T-helper 22 cell (primary cell): ENCODE results near the gene BLOC1S5.
"Not testable (repeated sequence)": the region's sequence is repeated elsewhere in the genome, so short reads cannot be mapped to it uniquely, and the experiment has no call there.

Experiments used
- DNase-seq: peaks from one replicate; pipeline ENCODE4 v3.0.0-alpha.2; 2020; ENCODE audit warnings: low read depth

The BLOC1S5 gene

GRCh38 chr6:8080362-8081151 lies 16.4 kb upstream of the BLOC1S5 start:
- no peak for DNase-seq

DNA sequence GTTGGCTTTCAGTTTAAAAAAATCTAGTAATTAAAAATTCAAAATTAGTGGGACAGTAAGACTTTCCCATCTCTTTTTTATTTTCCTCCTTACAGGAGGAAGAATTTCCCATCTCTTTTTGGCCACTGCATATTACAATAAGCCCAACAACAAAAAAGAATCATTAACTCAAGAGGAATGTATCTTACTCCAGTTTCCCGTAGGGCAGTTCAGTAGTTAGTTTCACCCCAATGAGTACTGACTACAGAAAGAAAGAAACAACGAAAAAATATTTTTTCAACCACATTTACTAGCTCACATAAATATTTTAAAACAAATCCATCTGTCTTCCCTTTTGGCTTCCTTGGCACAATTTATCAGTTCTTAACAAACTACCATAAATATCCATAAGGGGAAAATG lies 14.9 kb upstream of the BLOC1S5 start:
- no peak for DNase-seq

- no peak for DNase-seq
Measured at GRCh38 chr6:8077991-8078390, 13.8 kb upstream of the BLOC1S5 start.

GRCh38 chr6:8075704-8076103 lies 11.5 kb upstream of the BLOC1S5 start:
- DNase-seq: no peak

- DNase-seq: no peak
Measured at GRCh38 chr6:8075185-8075584, 11.0 kb upstream of the BLOC1S5 start.

DNA sequence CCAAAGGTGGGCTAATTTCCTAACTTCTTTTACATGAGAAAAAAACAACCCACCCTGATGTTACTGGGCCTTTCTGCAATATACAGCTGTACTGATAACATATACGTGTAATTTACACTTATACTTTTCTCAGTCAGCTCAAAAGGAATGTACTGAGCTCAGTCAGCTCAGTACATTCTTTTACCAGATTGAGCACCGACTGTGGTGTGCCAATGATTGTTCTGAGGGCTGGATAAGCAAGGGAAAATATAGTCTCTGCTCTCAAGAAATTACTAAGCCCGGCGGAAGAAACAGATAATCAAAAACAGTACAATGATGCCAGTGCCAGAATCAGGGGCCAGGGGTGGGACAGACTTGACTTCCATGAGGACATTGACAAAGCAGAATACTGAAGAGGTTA lies 10.0 kb upstream of the BLOC1S5 start:
- no peak for DNase-seq

DNA sequence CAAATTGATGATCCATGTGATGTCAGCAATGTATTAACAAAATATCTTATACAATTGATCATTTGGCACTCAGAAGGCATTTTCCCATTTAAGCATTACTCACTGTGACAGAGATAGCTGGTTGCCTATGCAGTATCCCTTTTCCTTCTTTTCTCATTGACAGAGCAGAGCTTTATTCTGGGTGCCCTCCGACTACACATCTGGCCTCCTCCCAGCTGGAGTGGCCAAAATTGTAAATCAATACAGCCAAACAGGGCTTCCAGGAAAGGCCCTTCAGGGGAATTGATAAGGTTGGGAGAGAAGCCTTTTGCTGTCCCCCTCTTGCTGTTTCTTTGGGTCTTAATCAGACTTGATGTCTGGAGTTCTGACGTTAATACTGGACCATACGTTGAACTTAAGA lies 9.6 kb upstream of the BLOC1S5 start:
- no peak for DNase-seq

GRCh38 chr6:8070718-8071117 lies 6.5 kb upstream of the BLOC1S5 start:
- no peak for DNase-seq

DNA sequence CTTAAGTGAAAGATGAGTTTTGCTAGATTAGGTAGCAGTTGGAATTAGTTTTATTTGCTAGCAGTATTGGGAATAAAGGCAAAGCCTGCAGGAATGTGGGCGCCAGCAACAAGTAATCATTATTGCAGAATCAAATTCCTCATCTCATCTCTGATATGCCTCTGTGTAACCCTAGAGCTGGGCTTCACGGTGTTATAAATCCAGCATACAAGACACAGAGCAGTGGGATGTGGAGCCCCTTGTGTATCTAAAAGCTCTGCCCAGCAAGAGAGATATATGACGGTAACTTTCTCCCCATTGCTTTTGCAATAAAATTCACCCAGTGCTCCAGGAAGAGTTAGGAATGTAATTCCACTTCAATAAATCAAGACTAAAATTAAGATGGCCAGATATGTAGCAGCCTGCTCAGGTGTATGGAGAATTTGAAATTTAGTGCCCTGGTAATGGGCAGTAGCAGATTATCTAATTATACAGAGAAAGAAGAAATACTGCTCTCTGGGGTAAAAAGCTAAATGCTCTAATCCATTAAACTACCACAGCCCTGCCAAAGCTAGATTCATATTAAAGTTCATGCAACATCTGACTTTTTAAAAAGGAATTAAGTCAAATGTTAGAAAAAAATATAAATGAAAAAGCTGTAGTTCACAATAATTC lies 5.6 kb upstream of the BLOC1S5 start:
- DNase-seq: no peak

- DNase-seq: no peak
Measured at GRCh38 chr6:8069151-8069550, 5.0 kb upstream of the BLOC1S5 start.

- no peak for DNase-seq
Measured at GRCh38 chr6:8066108-8066507, 1.9 kb upstream of the BLOC1S5 start.

- no peak for DNase-seq
Measured at GRCh38 chr6:8065519-8065911, 1.3 kb upstream of the BLOC1S5 start.

DNA sequence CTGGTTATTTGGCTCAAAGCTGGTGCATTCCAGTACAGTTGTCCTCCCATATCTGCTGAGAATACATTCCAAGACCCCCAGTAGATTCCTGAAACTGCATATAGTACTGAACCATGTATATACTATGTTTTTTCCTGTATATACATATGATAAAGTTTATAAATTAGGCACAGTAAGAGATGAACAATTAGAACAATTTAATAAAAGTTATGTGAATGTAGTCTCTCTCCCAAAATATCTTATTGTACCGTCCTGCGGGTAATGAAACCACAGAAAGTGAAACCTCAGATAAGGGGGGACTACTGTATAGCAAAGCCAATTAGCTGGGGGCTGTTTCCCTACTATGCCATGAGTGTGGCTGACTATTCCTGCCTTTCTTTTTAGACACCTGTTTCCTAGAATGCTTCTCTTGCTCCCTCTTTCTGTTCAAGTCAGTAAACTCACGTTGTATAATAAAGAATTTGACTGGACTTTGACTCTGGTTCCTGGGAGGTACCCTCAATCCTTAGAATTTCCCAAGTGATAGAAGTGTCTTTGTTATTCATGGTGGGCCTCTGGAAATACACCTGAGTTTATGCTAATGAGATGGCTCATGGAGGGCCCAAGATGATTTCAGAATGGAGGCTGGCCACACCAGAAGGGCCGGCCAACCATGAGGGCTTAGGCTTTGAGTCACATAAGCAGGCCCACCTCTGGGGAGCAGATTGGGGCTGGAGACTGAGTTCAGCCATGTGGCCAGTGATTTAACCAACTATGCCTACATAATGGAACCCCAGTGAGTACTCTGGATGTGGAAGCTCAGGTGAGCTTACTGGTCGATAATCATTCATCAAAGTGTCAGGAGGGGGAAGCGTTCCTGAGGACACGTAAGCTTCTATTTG lies 689 bp upstream of the BLOC1S5 start:
- DNase-seq: no peak

DNA sequence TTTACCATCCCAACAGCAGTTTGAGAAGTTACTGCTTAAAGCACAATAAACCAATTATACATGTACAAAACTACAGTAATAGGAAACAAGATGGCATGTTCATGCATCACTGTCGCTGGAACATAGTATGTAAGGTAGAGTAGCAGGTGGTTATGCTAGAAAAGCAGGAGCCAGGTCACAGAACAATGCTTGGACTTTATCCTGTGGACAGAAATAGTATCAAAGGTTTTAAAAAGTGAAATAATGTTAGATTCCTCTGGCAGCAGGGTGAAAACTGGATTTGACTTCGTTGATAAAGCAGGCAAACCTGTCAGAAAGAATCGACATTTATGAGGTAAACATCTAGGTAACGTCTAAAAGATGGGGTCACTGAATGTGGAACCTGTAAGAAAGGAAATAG lies 2.5 kb downstream of the BLOC1S5 start:
- no peak for DNase-seq

DNA sequence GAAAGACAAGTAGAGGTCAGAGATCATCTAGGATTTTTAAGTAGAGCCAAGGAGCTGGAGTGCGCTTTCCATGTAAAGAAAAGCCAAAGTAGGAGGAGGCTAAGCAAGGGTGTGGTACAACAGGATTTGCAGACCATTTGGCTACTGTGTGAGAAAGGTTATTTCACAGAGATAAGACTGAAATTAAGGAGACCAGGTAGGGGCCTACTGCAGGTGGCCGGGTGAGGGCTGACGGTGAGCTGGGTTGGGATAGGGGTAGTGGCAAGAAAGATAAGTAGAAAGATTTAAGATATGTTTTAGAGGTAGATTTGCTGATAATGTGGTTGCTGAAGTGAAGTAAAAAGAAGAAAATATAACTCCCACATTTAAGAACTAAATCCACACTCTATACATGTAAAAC lies 3.8 kb downstream of the BLOC1S5 start:
- DNase-seq: no peak

- no peak for DNase-seq
Measured at GRCh38 chr6:8059129-8059528, 5.1 kb downstream of the BLOC1S5 start.

DNA sequence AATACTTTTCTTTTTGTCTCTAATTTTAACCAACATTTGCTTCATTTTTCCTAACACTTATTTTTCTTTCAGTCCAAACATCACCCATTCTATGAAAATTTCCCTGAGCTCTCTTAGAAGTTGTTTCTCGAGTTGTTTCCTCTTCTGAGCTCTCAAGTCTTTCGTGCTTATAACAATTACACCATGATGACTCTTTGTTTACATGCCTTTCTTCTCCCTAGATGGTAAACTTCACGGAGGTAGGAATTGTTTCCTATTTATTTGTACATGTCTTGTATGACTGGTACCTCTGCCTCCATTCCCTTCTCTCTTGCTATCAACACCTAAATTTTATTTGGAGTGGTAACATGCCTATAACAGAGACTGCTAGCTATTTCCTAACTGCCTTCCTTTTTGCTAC lies 6.4 kb downstream of the BLOC1S5 start:
- DNase-seq: no peak

GRCh38 chr6:8057263-8057662 lies 6.9 kb downstream of the BLOC1S5 start:
- DNase-seq: no peak

DNA sequence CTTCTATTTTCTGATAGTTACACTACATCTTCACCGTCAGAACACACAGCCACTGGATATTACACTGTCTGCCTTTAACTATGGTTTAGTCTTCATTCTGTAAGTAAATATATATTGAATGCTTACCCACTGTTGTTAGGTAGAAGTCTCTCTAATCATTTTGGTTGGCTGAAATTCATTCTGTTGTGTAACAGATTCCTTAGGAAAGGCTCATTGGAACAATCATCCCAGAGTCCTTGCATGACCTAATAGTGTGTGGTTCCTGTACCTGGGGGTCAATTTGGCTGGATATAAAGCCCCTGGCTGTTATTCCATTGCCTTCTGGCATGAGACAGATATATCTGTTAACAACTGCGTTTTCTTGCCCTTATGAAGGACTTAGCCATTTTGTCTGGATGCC lies 9.9 kb downstream of the BLOC1S5 start:
- DNase-seq: no peak

- DNase-seq: no peak
Measured at GRCh38 chr6:8047541-8048292, 16.5 kb downstream of the BLOC1S5 start.

- not testable (repeated sequence) for DNase-seq
Measured at GRCh38 chr6:8045769-8046168, 18.4 kb downstream of the BLOC1S5 start.

DNA sequence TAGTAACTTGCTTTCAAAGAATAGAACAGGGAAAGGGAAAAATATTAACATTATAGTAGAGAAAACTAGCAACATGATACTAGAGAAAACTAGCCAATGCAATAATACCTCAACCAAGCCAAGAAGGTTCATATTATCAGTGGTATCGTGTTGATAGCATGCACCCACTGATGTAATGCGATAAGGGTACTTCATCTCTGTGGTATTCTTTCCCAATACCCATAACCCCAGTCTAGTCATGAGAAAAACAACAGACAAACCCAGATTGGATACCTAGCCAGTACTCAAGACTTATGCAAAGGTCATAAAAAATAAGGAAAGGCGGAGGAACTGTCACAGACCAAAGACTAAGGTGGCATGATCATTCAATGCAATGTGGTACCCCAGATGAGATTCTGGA lies 21.0 kb downstream of the BLOC1S5 start:
- DNase-seq: no peak
